22Rv1 (cell line): ENCODE measurements around the gene RNF213.
"Not testable (repeated sequence)": the region's sequence is repeated elsewhere in the genome, so short reads cannot be mapped to it uniquely, and the experiment has no call there.

Experiments
- H3K27ac ChIP-seq: fragments of 450-650 bp; 2 replicates; pipeline ENCODE4 v1.5.1; 2017
- CTCF ChIP-seq: fragments of 450-650 bp; IDR thresholded peaks from 2 replicates; pipeline ENCODE4 v1.5.1; 2017; ENCODE audit warnings: mild to moderate bottlenecking
- ZFX ChIP-seq: fragments of 450-650 bp; IDR thresholded peaks from 2 replicates; pipeline ENCODE4 v1.6.1; 2017; ENCODE audit warnings: antibody characterized with exemption, borderline replicate concordance

The RNF213 gene

GRCh38 chr17:80320496-80320895 is 59.8 kb downstream of the RNF213 start:
- TF ChIP-seq ZFX (no peak), CTCF (no peak)
- H3K27ac ChIP-seq: no peak overlapping the region

GRCh38 chr17:80322864-80323263 is 62.2 kb downstream of the RNF213 start:
- no peak overlapping the region for H3K27ac ChIP-seq

GRCh38 chr17:80323982-80324381 is 63.3 kb downstream of the RNF213 start:
- TF ChIP-seq ZFX (no peak), CTCF (no peak)
- H3K27ac ChIP-seq: no peak overlapping the region

More at GRCh38 chr17:80322864-80323263, 62.2 kb downstream of the RNF213 start:
- TF ChIP-seq CTCF: no peak
- TF ChIP-seq ZFX: no peak

GRCh38 chr17:80327518-80327917 is 66.9 kb downstream of the RNF213 start:
- TF ChIP-seq CTCF: no peak
- TF ChIP-seq ZFX: no peak
- H3K27ac ChIP-seq: no peak overlapping the region

GRCh38 chr17:80328634-80329380 is 68.2 kb downstream of the RNF213 start:
- TF ChIP-seq ZFX (no peak), CTCF (no peak)
- no peak overlapping the region for H3K27ac ChIP-seq

- not testable (repeated sequence) for H3K27ac ChIP-seq
Observed at GRCh38 chr17:80329421-80329820, 68.8 kb downstream of the RNF213 start.

- no peak overlapping the region for H3K27ac ChIP-seq
- no peak for TF ChIP-seq ZFX
- no peak for TF ChIP-seq CTCF
Observed at GRCh38 chr17:80330276-80330675, 69.6 kb downstream of the RNF213 start.

GRCh38 chr17:80330938-80331337 is 70.3 kb downstream of the RNF213 start:
- not testable (repeated sequence) for H3K27ac ChIP-seq
